HEK293T (cell line): ENCODE data around the gene ZNF786.

Experiments
- CTCF ChIA-PET: fragments of 350-600 bp; formaldehyde crosslinking; extraction: SDS; loops from one replicate; lab custom pipeline; 2021; ENCODE audit warnings: antibody characterized with exemption, inconsistent platforms; lab: Yijun Ruan, JAX
- POLR2A ChIA-PET: fragments of 350-600 bp; formaldehyde crosslinking; extraction: SDS; loops from one replicate; lab custom pipeline; 2020; ENCODE audit warnings: antibody characterized with exemption, inconsistent platforms; lab: Yijun Ruan, JAX
- DNase-seq: peaks from one replicate; pipeline ENCODE4 v3.0.0; 2012; ENCODE audit warnings: mixed read lengths; ENCODE audit errors: extremely low spot score
- ARNT ChIP-seq: fragments of 450-650 bp; IDR thresholded peaks from 2 replicates; pipeline ENCODE4 v1.6.1; 2017; ENCODE audit warnings: mild to moderate bottlenecking
- BHLHE40 ChIP-seq: fragments of 450-650 bp; IDR thresholded peaks from 2 replicates; pipeline ENCODE4 v1.6.1; 2016; ENCODE audit warnings: mild to moderate bottlenecking, moderate library complexity, borderline replicate concordance
- CTBP1 ChIP-seq: fragments of 450-650 bp; IDR thresholded peaks from 2 replicates; pipeline ENCODE4 v1.6.1; 2016; ENCODE audit warnings: borderline replicate concordance
- ELF4 ChIP-seq: fragments of 450-650 bp; IDR thresholded peaks from 2 replicates; pipeline ENCODE4 v1.6.1; 2017; ENCODE audit warnings: antibody characterized with exemption
- FOXA1 ChIP-seq: fragments of 450-650 bp; IDR thresholded peaks from 2 replicates; pipeline ENCODE4 v1.6.1; 2016; ENCODE audit warnings: mild to moderate bottlenecking
- FOXK2 ChIP-seq: fragments of 450-650 bp; IDR thresholded peaks from 2 replicates; pipeline ENCODE4 v1.6.1; 2016; ENCODE audit warnings: mild to moderate bottlenecking
- FOXM1 ChIP-seq: fragments of 450-650 bp; IDR thresholded peaks from 2 replicates; pipeline ENCODE4 v1.6.1; 2017; ENCODE audit warnings: mild to moderate bottlenecking, borderline replicate concordance
- HDGF ChIP-seq: fragments of 450-650 bp; IDR thresholded peaks from 2 replicates; pipeline ENCODE4 v1.6.1; 2017; ENCODE audit warnings: antibody characterized with exemption, borderline replicate concordance
- L3MBTL2 ChIP-seq: fragments of 450-650 bp; conservative IDR thresholded peaks from 2 replicates; pipeline ENCODE4 v1.6.1; 2016; ENCODE audit warnings: mild to moderate bottlenecking
- LEF1 ChIP-seq: fragments of 450-650 bp; IDR thresholded peaks from 2 replicates; pipeline ENCODE4 v1.6.1; 2017; ENCODE audit warnings: mild to moderate bottlenecking, borderline replicate concordance
- NFRKB ChIP-seq: fragments of 450-650 bp; IDR thresholded peaks from 2 replicates; pipeline ENCODE4 v1.6.1; 2016; ENCODE audit warnings: mild to moderate bottlenecking, moderate library complexity
- PKNOX1 ChIP-seq: fragments of 450-650 bp; IDR thresholded peaks from 2 replicates; pipeline ENCODE4 v1.6.1; 2016
- SP1 ChIP-seq: fragments of 450-650 bp; IDR thresholded peaks from 2 replicates; pipeline ENCODE4 v1.6.1; 2017
- SUZ12 ChIP-seq: fragments of 450-650 bp; IDR thresholded peaks from 2 replicates; pipeline ENCODE4 v1.6.1; 2016; ENCODE audit warnings: mild to moderate bottlenecking
- TARDBP ChIP-seq: fragments of 450-650 bp; IDR thresholded peaks from 2 replicates; pipeline ENCODE4 v1.6.1; 2016
- ZNF384 ChIP-seq: fragments of 450-650 bp; IDR thresholded peaks from 2 replicates; pipeline ENCODE4 v1.6.1; 2016

Gene ZNF786

GRCh38 chr7:149023662-149024061, 66.9 kb downstream of the ZNF786 start:
- CTCF ChIA-PET = interaction anchor here (1.3 kb wide), 1 partner anchor 18 kb away, joined by 4 read pairs; no protein-coding TSS in a partner anchor
- POLR2A ChIA-PET = interaction anchor here (1.2 to 2.5 kb wide), 3 partner anchors 18 to 42 kb away, joined by 3 to 11 read pairs (median 3); no protein-coding TSS in a partner anchor
- TF ChIP-seq SP1 (no peak), CTBP1 (no peak)
- DNase-seq = no peak

- POLR2A ChIA-PET = interaction anchor here (1.5 to 2.5 kb wide), 2 partner anchors 11 to 42 kb away, joined by 3 to 11 read pairs; no protein-coding TSS in a partner anchor
- DNase-seq = no peak
- no peak for TF ChIP-seq SP1
- TF ChIP-seq CTBP1 = no peak
- no peak for TF ChIP-seq ARNT
- TF ChIP-seq FOXA1 = no peak
- TF ChIP-seq FOXM1 = no peak
- TF ChIP-seq FOXK2 = no peak
- TF ChIP-seq ELF4 = no peak
- no peak for TF ChIP-seq TARDBP
- no peak for TF ChIP-seq L3MBTL2
- no peak for TF ChIP-seq NFRKB
- no peak for TF ChIP-seq HDGF
- TF ChIP-seq ZNF384 = no peak
- no peak for TF ChIP-seq SUZ12
- CTCF ChIA-PET = interaction anchor here (1.3 kb wide), 1 partner anchor 18 kb away, joined by 4 read pairs; no protein-coding TSS in a partner anchor
Measured at GRCh38 chr7:149022756-149023360, 67.7 kb downstream of the ZNF786 start.

- TF ChIP-seq TARDBP (no peak), ZNF384 (no peak), L3MBTL2 (no peak), SP1 (no peak), SUZ12 (no peak), PKNOX1 (no peak), FOXK2 (no peak), HDGF (no peak), CTBP1 (no peak), LEF1 (no peak), ARNT (no peak), BHLHE40 (no peak), ELF4 (no peak), NFRKB (no peak), FOXA1 (no peak), FOXM1 (no peak)
- ChIA-PET CTCF (no interaction called here), POLR2A (interaction anchor here (1.0 to 1.5 kb wide), 2 partner anchors 10 to 39 kb away, joined by 3 read pairs; no protein-coding TSS in a partner anchor)
- no peak for DNase-seq
Measured at GRCh38 chr7:149021725-149022062, 68.8 kb downstream of the ZNF786 start.

- no peak for DNase-seq
- ChIA-PET CTCF (interaction anchor here (1.4 kb wide), 1 partner anchor 46 kb away, joined by 5 read pairs; no protein-coding TSS in a partner anchor), POLR2A (interaction anchor here (0.7 kb wide), 1 partner anchor 9 kb away, joined by 3 read pairs; no protein-coding TSS in a partner anchor)
- TF ChIP-seq BHLHE40 = no peak
- TF ChIP-seq ELF4 = no peak
- TF ChIP-seq SP1 = no peak
- no peak for TF ChIP-seq CTBP1
- no peak for TF ChIP-seq PKNOX1
- no peak for TF ChIP-seq FOXA1
- no peak for TF ChIP-seq TARDBP
- no peak for TF ChIP-seq NFRKB
- TF ChIP-seq LEF1 = no peak
- no peak for TF ChIP-seq ARNT
- TF ChIP-seq ZNF384 = no peak
- TF ChIP-seq FOXM1 = no peak
- no peak for TF ChIP-seq SUZ12
- no peak for TF ChIP-seq FOXK2
- no peak for TF ChIP-seq HDGF
Measured at GRCh38 chr7:149020483-149020882, 70.0 kb downstream of the ZNF786 start.
